DMS53 treated with DMSO at 0.1 percent for 48 hours (cell line): Measurements from ENCODE around the gene UHMK1.
"Not testable (repeated sequence)": the region's sequence is repeated elsewhere in the genome, so short reads cannot be mapped to it uniquely, and the experiment has no call there.

Experiments
- DNase-seq: peaks from one replicate; lab custom pipeline; 2025; ENCODE audit not compliant: unreplicated experiment; lab: John Stamatoyannopoulos, UW

UHMK1 gene

GRCh38 chr1:162497723-162498495, at the start of gene UHMK1:
TSS of gene UHMK1 (plus strand) at chr1:162497818. CDS start at chr1:162498001, 183 bp downstream.
- DNase-seq = peak; percentile 74

GRCh38 chr1:162454361-162454760, 43.3 kb upstream of the UHMK1 start:
- DNase-seq = not testable (repeated sequence)

- DNase-seq = no peak
These were observed 41.3 kb upstream of the UHMK1 start for GRCh38 chr1:162456323-162456722.

- DNase-seq = peak; percentile 33
These were observed 39.4 kb upstream of the UHMK1 start for GRCh38 chr1:162458236-162458635.

- not testable (repeated sequence) for DNase-seq
These were observed 35.2 kb upstream of the UHMK1 start for GRCh38 chr1:162462425-162462824.

GRCh38 chr1:162463021-162463420, 34.6 kb upstream of the UHMK1 start:
- DNase-seq = no peak

GRCh38 chr1:162466797-162467196, 30.8 kb upstream of the UHMK1 start:
- no peak for DNase-seq

GRCh38 chr1:162470216-162470615, 27.4 kb upstream of the UHMK1 start:
- no peak for DNase-seq

- no peak for DNase-seq
These were observed 26.2 kb upstream of the UHMK1 start for GRCh38 chr1:162471290-162471853.

- no peak for DNase-seq
These were observed 22.5 kb upstream of the UHMK1 start for GRCh38 chr1:162475089-162475488.

- no peak for DNase-seq
These were observed 22.0 kb upstream of the UHMK1 start for GRCh38 chr1:162475539-162476185.

GRCh38 chr1:162476620-162477019, 21.0 kb upstream of the UHMK1 start:
- no peak for DNase-seq

GRCh38 chr1:162485236-162485635, 12.4 kb upstream of the UHMK1 start:
- no peak for DNase-seq

GRCh38 chr1:162487241-162487640, 10.4 kb upstream of the UHMK1 start:
- DNase-seq = no peak

- no peak for DNase-seq
These were observed 9.4 kb upstream of the UHMK1 start for GRCh38 chr1:162488219-162488618.

- DNase-seq = not testable (repeated sequence)
These were observed 1.9 kb upstream of the UHMK1 start for GRCh38 chr1:162495531-162496233.

GRCh38 chr1:162497104-162497722, 405 bp upstream of the UHMK1 start:
- no peak for DNase-seq

GRCh38 chr1:162498496-162498810, 835 bp downstream of the UHMK1 start:
- DNase-seq = no peak

- no peak for DNase-seq
These were observed 3.2 kb downstream of the UHMK1 start for GRCh38 chr1:162500805-162501204.

- DNase-seq = no peak
These were observed 4.5 kb downstream of the UHMK1 start for GRCh38 chr1:162502077-162502476.

GRCh38 chr1:162502928-162503327, 5.3 kb downstream of the UHMK1 start:
- no peak for DNase-seq
